OCI-M2 (cell line): ENCODE results near the gene CTNNA3.

ENCODE experiments used
- DNase-seq: peaks from one replicate; lab custom pipeline; 2025; ENCODE audit not compliant: unreplicated experiment; lab: John Stamatoyannopoulos, UW

Gene CTNNA3

DNA sequence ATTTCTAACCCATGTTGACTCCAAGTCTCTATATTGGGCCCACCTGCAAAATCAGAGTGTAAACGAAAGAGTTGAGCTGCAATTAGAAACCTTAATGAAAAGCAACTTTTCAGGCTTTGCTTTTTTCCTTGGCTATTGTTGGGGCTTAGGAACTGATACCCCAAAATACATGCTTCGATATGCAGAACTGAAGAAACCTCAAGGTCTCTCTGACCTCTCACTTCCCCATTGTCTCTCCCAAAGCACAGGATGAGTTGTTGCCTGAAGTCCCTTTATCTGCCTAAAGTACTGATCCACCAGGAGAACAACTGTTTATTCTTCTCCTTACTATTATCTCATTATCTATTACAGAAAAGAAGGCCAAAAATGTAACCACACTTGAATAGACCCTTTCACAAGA lies 1436.2 kb downstream of the CTNNA3 start:
- no peak for DNase-seq

DNA sequence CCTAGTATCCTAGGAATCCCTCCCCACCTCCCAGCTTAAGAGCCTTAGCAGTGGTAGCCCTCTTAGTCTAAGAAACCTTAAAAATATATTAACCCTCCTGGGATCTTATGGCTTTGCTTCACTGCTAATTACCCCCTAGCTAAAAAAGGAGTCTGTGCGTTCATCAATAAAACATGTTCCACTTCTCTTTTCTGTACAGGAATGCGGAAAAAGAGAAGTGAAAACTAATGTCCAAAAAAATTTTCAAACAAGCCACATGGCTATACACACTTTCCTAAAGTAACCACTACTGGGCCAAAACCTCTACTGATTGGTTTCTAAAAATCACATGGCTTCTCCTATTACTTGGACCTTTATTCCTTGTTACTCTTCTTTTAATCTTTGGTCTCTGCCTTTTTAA lies 1437.3 kb downstream of the CTNNA3 start:
- no peak for DNase-seq

DNA sequence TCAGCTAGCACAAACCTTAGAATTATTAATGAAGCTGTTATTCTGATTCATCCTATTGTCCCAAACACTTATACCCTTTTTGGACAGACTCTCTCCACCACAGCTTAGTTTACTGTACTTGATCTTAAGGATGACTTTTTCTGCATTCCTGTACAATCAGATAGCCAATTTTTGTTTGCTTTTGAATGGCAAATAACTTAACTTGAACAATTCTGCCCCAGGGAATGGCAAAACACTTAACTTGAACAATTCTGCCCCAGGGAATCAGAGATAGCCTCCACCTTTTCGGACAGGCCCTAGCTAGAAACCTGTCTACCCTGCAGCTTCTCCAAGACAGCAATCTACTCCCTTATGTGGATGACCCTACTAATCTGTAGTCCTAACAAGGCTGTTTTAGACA lies 1438.2 kb downstream of the CTNNA3 start:
- DNase-seq: no peak

DNA sequence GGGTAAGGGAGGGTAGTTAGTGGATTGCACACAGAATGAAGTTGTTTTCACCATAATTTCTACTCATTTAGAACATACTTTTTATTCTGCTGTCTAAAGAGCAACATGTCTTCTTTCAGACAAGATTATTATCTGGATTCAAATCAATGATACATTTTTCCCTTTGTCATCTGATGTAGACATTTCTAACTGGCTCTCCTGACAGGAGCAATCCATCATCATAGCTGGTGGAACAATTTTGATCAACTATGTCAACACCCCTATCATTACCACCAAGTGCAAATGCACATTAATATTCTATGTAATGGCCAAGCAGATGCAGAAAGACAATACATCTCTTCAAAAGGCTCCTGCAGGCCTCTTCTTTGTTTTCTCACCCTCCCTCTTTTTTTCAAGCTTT lies 1443.0 kb downstream of the CTNNA3 start:
- no peak for DNase-seq

DNA sequence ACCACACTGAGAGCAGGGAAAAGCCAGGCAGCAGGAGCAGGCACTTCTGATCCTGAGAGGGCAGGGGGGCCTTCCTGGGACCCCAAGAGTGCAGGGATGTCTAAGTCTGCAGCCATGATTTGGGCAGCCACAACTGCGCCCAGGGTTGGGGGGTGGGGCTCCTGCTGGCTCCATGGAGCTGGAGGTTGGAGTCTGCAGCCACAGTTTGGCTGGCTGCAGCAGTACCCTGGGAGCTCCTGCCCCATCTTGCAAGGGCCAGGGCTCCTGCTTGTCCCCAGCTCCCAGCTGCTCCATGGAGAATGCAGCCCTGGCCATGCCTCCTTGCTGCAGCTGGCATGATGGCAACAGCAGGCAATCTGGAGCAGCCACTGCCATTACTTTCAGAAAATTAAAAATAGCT lies 1449.8 kb downstream of the CTNNA3 start:
- no peak for DNase-seq

DNA sequence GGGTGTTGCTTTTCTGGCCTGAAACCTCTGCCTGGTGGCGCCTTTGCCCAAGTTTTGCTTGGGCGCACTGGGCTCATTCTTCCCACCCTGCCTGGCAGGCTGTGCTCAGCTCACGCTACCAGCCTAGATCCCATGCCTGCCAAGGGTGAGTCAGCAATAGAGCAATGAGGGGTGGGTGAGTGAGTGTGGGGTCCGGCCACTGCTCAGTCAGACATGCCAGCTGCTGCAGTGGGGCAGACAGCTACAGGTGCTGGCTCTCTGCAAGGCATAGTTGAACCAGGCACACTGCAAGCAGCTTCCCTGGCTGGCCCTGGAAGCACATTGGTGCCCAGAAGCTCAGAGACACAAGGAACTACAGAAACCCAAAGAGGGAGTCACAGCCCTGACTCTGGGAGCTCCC lies 1451.0 kb downstream of the CTNNA3 start:
- DNase-seq: no peak

DNA sequence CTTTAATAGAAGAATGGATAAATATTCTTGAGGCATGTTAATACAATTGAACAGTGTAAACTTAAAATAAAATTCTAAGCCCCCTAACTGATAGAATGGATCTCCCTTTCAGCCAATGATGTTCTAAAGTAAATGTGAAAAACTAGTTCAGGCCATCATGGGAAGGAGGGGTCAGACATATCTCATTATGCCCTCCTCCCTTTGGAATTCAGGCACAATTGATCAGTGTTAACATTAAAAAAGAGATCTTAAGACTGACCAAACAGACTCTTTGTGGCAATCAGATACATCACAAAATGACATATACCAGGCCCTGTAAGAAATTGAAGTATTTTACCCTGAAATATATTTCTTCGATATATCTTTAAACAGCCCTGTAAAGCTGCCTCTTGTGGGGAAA lies 1453.1 kb downstream of the CTNNA3 start:
- no peak for DNase-seq

DNA sequence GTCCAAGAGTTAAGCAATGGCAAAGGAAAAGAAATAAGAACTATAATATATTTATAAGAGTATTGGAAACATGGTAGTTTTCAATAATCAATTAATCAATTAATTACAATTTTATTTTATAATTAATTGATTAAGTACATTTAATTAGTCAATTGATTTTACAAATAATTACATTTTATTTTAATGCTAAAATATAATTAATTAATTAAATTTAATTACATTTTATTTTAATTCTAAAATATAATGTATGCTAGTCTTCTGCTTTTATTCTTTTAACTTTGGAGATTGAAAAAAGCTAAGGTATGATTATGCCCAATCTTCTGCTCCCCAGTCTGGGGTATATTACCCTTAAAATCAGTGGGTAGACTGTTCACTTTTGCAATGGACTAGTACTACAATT lies 1456.9 kb downstream of the CTNNA3 start:
- DNase-seq: no peak

DNA sequence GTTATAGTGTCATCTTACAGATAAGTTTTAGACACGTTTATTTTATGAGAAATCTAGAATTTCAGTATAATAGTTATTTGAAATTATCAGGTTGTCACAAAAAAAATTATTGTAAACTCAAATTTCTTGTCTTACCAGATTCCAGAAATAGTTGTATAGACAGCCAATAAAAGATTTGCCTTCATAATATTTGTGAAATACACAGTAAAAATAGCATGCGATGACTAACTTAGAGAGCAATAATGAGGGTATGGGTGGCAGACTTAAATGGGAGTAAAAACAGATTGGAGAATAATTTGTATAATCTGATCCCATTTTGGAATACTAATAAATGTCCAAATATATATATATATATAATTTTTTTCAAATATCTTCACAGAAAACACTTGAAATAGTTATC lies 1457.7 kb downstream of the CTNNA3 start:
- DNase-seq: no peak

DNA sequence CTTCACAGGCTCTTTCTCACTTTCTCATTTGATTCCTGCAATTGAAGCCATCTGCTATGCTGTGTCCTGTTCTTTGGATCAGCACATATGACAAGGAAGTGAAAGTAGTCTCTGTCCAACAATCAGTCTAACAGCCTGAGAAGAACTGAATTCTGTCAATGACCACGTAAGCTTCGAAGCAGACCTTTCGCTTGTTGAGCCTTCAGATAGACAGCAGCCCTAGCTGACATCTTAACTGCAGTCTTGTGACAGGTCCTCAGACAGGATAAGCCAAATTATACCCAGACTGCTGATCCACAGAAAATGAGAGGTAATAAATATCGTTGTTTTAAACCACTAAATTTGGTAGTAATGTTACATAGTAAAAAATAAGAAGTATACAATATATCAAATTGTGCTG lies 1461.1 kb downstream of the CTNNA3 start:
- no peak for DNase-seq

DNA sequence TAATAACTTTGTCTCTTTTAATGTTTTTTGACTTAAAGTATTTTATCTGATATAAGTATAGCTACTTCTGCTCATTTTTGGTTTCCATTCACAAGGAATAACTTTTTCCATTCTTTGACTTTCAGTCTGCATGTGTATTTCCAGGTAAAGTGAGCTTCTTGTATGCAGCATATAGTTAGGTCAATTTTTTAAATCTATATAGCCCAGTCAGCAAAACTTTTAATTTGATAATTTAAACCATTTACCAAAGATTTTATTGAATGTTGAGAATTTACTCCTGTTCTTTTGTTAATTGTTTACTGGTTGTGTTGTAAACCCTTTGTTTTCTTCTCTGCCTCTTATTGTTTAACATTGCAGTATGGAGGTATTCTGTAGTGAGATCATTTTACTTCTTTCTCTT lies 1467.1 kb downstream of the CTNNA3 start:
- DNase-seq: no peak

DNA sequence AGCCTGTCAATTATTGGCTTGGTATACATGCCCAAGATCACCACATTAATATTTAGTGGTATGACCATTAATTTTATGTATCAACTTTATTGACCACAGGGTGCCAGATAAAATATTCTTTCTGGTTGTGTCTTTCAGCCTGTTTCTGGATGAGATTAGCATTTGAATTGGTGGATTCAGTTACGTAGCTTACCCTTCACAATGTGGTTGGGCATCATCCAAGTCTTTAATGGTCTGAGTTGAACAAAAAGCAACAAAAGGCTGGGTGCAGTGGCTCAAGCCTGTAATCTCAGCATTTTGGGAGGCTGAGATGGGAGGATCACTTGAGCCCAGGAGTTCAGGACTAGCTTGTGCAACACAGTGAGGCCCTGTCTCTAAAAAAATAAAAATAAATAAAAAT lies 1472.3 kb downstream of the CTNNA3 start:
- no peak for DNase-seq

DNA sequence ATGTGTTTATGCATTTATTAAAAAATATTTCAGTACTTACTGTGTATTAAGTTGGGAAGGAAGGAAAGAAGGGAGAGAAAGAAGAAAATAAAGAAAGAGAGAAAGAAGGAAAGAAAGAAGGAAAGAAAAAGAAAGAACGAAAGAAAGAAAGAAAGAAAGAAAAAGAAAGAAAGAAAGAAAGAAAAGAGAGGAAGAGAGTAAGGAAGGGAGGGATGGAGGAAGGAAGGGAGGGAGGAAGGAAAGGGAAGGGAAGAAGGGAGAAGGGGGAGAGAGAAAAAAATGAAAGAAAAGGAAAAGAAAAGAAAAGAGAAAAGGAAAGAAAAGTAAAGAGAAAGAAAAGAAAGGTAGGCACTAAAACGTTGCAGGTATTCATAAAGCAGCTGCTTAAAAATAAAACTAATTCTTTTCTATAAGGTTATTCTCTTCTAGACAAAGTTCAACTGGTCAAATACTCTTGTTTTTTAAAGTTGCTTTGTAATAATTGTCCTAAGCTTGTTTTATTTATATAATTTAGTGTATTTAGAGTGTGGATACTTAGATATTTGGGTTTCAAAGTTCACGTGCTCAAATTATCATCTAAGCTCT lies 1473.4 kb downstream of the CTNNA3 start:
- DNase-seq: no peak

DNA sequence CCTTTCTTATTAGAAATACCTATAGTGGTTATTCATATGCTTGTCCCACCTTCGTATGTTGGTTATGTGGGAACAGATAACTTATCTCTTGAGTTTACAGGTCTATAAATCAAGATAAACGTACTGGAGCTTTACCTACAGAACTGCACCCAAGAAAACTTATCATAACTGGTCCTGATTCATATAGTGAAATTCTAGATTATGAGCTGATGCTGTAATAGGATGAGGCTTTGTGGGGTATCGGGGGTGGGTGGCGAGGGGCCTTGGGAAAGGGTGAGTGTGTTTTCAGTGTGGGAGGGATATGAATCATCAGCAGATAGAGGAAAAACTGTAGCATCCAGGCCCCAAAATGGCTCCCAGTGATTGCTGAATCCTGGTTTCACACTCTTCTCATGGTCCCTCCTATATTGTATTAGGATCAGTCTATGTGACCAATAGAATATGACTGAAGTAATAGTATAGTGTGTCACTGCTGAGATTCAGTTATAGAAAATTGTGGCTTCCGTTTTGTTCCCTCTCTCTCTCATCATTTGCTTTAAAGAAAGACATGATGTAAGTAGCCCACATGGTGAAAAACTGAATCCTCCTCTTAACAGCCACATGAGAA lies 1476.9 kb downstream of the CTNNA3 start:
- DNase-seq: no peak

DNA sequence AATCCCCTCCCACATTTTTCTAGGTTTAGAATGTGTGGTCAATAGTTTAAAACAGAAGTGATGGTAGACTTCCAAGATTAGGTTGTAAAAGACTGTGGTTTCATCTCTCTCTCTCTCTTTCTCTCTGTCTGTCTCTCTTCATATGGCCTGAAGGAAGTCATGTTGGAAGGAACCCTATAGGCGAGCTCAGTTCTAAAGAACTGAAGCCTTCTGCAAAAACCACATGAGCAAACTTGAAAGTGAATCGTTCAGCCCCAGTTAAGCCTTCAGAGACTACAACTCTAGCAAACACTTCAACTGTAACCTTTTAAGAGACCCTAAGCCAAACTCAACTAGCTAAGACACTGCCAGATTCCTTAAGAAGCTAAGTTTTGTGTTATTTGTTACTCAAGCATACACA lies 1477.7 kb downstream of the CTNNA3 start:
- DNase-seq: no peak

DNA sequence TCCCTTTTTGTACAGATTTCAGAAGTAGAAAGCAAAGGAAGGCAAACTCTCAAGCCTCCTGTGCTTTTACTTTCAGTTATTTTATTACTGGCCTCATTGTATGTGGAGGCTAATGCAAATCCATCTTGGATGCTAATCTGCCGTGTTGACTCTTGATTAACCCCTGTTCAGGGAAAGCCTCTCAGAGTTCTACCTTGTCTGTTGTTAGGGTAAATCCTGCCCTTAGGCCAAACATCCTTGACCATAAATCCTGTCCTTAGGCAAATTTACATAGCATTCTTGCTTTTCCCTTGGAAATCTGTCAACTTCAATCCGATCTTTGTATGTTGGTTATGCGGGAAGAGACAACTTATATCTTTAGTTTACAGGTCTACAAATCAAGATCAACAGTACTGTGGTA lies 1480.1 kb downstream of the CTNNA3 start:
- no peak for DNase-seq

DNA sequence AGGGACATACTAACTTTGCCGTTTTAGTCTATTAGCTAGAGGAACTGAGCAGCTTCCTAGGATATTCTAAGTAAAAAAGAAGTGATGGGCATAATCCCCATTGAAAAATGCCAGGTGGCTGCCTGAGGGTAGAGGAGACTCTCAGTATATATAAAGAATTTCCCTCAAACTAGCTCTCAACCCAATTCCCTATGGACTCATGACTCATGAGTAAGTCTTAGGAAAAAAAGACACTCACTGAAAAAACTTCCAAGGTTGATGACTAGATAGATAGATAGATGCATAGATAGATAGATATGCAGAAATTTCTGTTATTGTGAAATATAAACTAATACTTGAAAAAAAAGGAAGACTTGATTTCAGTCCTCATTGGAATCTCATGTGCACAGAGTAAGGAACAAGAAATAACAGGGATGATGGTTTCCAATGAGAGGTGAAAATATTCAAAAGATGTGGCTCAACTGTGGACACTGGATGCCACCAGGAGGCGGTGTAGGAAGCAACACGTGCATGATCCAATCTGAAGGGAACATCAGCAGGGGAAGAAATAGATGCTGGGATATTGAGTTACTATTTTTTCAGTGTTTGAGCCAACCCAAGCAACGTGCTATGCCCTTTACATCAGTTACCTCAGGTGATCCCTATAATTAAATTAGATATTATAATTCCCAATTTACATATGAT lies 1481.1 kb downstream of the CTNNA3 start:
- DNase-seq: no peak

DNA sequence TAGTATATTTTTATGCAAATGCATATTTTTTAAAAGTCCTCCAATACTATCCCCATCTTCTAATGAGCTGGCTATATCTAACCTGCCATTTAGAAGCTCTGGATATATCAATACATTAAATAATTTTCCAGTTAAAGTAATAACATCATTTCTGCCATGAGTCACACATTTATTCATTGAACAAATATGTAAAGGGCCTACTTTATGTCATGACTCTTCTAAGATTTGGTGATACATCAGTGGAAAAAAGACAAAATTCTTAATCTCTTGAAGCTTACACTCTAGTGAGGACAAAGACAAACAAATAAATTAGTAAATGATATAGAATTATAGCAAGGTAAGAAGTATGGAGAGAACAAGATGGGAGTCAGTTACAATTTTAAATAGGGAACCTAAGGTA lies 1487.0 kb downstream of the CTNNA3 start:
- no peak for DNase-seq

DNA sequence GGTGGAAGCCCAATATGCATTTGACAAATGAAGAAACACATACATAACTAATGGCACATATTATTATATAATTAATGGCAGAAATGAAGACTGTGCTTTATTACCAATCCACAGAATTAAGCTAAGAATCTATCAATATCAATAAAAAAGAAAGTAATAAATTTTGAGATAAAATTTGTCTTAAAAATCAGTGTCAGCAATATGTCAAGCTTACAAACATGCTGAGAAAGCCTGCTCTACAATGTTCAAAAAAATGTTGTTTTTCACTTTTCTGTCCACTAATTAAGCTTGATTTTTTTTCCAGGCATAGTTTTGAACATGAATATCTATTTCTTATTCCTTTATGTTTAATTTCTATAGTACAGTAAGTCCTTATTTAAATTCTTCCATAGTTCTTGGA lies 1491.2 kb downstream of the CTNNA3 start:
- no peak for DNase-seq

DNA sequence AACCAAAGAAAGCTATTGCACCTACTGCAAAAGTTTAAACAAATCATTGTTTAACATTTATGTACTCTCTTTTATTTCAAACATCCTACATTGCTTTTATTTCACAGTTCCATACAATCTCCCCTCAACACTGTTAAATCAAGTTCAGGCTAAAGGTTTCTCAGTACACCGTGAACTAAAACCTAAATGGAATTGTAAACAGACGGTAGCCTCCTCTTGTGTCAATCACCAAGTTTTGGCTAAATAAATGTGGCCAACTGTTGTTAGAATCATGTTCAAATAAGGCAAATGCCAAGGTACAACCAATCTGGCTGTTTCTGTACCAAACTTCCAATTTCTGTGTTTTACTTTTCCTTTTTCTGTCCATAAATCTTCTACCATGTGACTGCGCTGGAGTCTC lies 1493.9 kb downstream of the CTNNA3 start:
- no peak for DNase-seq

DNA sequence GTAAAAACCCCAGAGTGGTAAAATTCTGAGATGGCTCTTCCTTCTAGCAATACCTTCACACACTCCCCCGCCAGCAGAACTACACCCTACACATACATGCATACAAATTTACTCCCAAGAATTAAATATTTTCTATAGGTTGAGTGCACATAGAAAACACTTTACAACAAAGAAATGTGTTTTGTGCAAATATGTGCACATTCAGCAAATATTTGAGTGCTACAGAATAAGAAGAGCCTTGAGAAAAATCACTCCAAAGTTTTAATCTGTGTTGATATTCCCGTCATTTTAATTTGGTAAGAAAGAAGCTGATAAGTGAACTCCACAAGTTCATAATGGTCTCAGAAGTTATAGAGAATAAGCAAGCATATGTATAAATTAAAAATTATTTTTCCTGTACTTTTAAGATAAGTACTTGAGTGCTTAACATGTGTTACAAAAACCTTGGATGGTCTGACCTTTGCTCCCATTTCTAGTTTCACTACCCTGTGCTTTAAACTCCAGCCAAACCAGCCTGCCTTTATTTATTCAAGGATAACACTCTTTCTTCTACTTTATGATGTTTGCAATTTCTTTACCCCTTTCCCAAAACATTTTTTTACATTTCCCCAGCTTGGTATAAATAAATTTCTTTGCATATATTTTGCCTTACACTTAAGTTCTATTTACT lies 1503.7 kb downstream of the CTNNA3 start:
- no peak for DNase-seq

DNA sequence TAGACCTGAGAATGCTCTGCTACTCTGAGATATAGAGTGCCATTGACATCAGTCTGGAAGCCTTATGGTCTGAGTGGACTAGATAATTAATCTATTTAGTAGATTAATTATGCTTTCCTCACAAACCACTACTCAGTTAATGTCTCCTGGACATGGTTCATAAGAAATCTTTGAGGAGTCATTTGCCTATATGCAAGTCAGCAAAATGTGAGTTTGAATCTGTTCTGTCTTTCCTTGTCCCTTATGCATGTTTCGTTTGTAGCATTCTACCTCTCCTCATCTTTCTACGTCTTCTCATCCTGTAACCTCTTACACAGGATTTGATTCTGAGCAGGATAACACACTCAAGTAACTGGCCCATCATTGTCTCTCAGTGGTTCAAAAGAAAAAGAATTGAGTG lies 1505.6 kb downstream of the CTNNA3 start:
- no peak for DNase-seq
